Activated naive CD4-positive, alpha-beta T cell treated with anti-CD3 and anti-CD28 coated beads, Interleukin-2, amount 50 U/mL, for 24 hours (primary cell): ENCODE data around the gene FAM151A.

Experiments
- H3K27ac Mint-ChIP-seq: one replicate; pipeline ENCODE4 v1.8.0; 2021; ENCODE audit warnings: mild to moderate bottlenecking, mixed read lengths
- H3K27me3 Mint-ChIP-seq: one replicate; pipeline ENCODE4 v1.8.0; 2021; ENCODE audit warnings: mixed read lengths
- H3K36me3 Mint-ChIP-seq: one replicate; pipeline ENCODE4 v1.8.0; 2021; ENCODE audit warnings: mixed read lengths
- H3K4me1 Mint-ChIP-seq: one replicate; pipeline ENCODE4 v1.8.0; 2021; ENCODE audit warnings: mixed read lengths
- H3K4me3 Mint-ChIP-seq: one replicate; pipeline ENCODE4 v1.8.0; 2021; ENCODE audit warnings: mild to moderate bottlenecking, mixed read lengths
- H3K9me3 Mint-ChIP-seq: one replicate; pipeline ENCODE4 v1.8.0; 2021; ENCODE audit warnings: mixed read lengths

Gene FAM151A

DNA sequence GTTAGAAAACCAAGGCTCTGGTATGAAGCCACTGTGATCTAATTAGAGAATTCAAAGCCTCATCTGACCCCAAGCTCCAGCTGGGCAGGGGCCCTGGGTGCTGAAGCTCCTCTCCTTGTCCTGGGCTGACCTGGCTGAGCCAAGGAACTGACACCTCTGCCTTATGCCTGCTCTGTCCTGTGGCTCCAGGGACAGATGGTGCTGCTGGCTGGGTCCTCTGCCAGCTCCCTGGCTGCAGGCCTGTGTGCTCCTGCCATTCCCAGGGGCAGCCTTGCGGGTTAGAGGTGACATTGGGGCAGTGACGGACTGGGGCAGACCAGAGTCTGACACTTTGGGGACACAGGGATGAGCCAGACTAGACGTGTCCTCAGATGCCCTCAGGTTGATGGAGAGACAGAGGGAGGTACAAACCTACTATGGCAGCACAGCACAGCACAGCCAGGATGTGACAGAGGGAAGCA, 63.5 kb downstream of the FAM151A start:
- Mint-ChIP-seq H3K36me3 (no peaks in the 10 kb centered on the region), H3K4me1 (peaks cover 4% of the 10 kb centered on the region), H3K27me3 (peaks cover 3% of the 10 kb centered on the region), H3K4me3 (no peak overlapping the region), H3K27ac (no peak overlapping the region), H3K9me3 (no peaks in the 10 kb centered on the region)
